Activated T-helper 1 cell treated with anti-CD3 and anti-CD28 coated beads, Interleukin-2, amount 50 U/mL, for 16 hours (primary cell): ENCODE data around the gene OR4A15.

ENCODE experiments used
- DNase-seq, 2 donors: peaks; one replicate each; pipeline ENCODE4 v3.0.0-alpha.2; 2020; ENCODE audit warnings: low read depth in 1 of 2, low spot score in 1 of 2

Gene OR4A15

GRCh38 chr11:55367674-55368073, at the start of gene OR4A15:
TSS of gene OR4A15 (plus strand) at chr11:55367974. CDS start at chr11:55367974, 0 bp downstream.
- no peak for DNase-seq

- DNase-seq, result no peak
These were observed 43.3 kb upstream of the OR4A15 start for GRCh38 chr11:55324500-55324899.

GRCh38 chr11:55342901-55343300, 24.9 kb upstream of the OR4A15 start, which contains the start of gene OR4A16:
TSS of gene OR4A16 (plus strand) at chr11:55343201. CDS start at chr11:55343201, 0 bp downstream.
- DNase-seq, result no peak

- no peak for DNase-seq
These were observed 22.5 kb upstream of the OR4A15 start for GRCh38 chr11:55345306-55345705.

GRCh38 chr11:55349032-55349431, 18.7 kb upstream of the OR4A15 start:
- DNase-seq, result no peak

GRCh38 chr11:55357560-55358184, 10.1 kb upstream of the OR4A15 start:
- DNase-seq, result no peak

GRCh38 chr11:55401011-55401410, 33.2 kb downstream of the OR4A15 start:
- DNase-seq, result no peak
